SK-N-SH (cell line): ENCODE data around the gene PDE6B. TPM values are rescaled to one million over a fixed set of nuclear protein-coding genes. Genes with fewer than 3 reads are reported as not detected.

Experiments
- CTCF ChIA-PET: fragments of 300-600, 350-600 bp; formaldehyde crosslinking; extraction: SDS; loops from one replicate; lab custom pipeline; 2021; lab: Yijun Ruan, JAX
- POLR2A ChIA-PET: fragments of 350-600 bp; sonication (Branson Sonifier 250); formaldehyde crosslinking; extraction: SDS; loops from one replicate; lab custom pipeline; 2020; ENCODE audit warnings: antibody characterized with exemption, inconsistent platforms; lab: Yijun Ruan, JAX
- DNase-seq: peaks from one replicate; pipeline ENCODE4 v3.0.0; 2012
- H2AFZ ChIP-seq: fragments of 200-600 bp; sonication (generic); 2 replicates; pipeline ENCODE4 v1.8.1; 2016; ENCODE audit warnings: antibody characterized with exemption, mild to moderate bottlenecking, low read depth
- H3F3A ChIP-seq: fragments of 200-600 bp; sonication (generic); replicated peaks from 2 replicates; pipeline ENCODE3; 2016; ENCODE audit warnings: antibody characterized with exemption, mild to moderate bottlenecking; ENCODE audit not compliant: insufficient read depth
- H3K27ac ChIP-seq, 2 experiments: fragments of 200-500 bp in 1 of 2; fragments of 200-600 bp in 1 of 2; sonication (Bioruptor generic) in 1 of 2; sonication (generic), shearing (Covaris generic) in 1 of 2; 2 replicates each; pipeline versions ENCODE4 v1.5.1 to v1.6.1; 2014 to 2016; ENCODE audit warnings: low read depth in 2 of 2, inconsistent platforms in 1 of 2, low read length in 1 of 2, mild to moderate bottlenecking in 1 of 2, mixed read lengths in 1 of 2
- H3K27me3 ChIP-seq: fragments of 200-600 bp; sonication (generic), shearing (Covaris generic); 2 replicates; pipeline ENCODE4 v1.6.1; 2016; ENCODE audit warnings: mixed run types; ENCODE audit not compliant: insufficient read depth
- H3K36me3 ChIP-seq, 2 experiments: fragments of 200-500 bp in 1 of 2; fragments of 200-600 bp in 1 of 2; sonication (Bioruptor generic) in 1 of 2; sonication (generic) in 1 of 2; replicated peaks in 1 of 2; 2 replicates each; pipeline versions ENCODE3 to v1.5.1; 2014 to 2016; ENCODE audit warnings: low read length in 1 of 2, mild to moderate bottlenecking in 1 of 2; ENCODE audit not compliant: insufficient read depth in 2 of 2, control insufficient read depth in 1 of 2
- H3K4me1 ChIP-seq, 2 experiments: fragments of 200-500 bp in 1 of 2; fragments of 200-600 bp in 1 of 2; sonication (Bioruptor generic) in 1 of 2; sonication (generic), shearing (Covaris generic) in 1 of 2; 2 replicates each; pipeline versions ENCODE4 v1.5.1 to v1.6.1; 2014 to 2016; ENCODE audit warnings: low read depth in 1 of 2, low read length in 1 of 2, mixed run types in 1 of 2; ENCODE audit not compliant: insufficient read depth in 2 of 2, control insufficient read depth in 1 of 2
- H3K4me2 ChIP-seq: fragments of 200-600 bp; sonication (generic), shearing (Covaris generic); 2 replicates; pipeline ENCODE4 v1.6.1; 2017; ENCODE audit warnings: mixed run types
- H3K4me3 ChIP-seq, 2 experiments: fragments of 200-500 bp in 1 of 2; fragments of 200-600 bp in 1 of 2; sonication (Bioruptor generic) in 1 of 2; sonication (generic), shearing (Covaris generic) in 1 of 2; 2 replicates each; pipeline versions ENCODE4 v1.5.1 to v1.8.1; 2014 to 2016; ENCODE audit warnings: low read depth in 2 of 2, inconsistent platforms in 1 of 2, low read length in 1 of 2, mild to moderate bottlenecking in 1 of 2, mixed read lengths in 1 of 2, moderate library complexity in 1 of 2
- H3K79me2 ChIP-seq: fragments of 200-600 bp; sonication (generic); 2 replicates; pipeline ENCODE4 v1.8.1; 2017; ENCODE audit warnings: mild to moderate bottlenecking; ENCODE audit not compliant: insufficient read depth
- H3K9ac ChIP-seq: fragments of 200-600 bp; sonication (generic); 2 replicates; pipeline ENCODE4 v1.6.1; 2017; ENCODE audit warnings: mixed run types
- H3K9me2 ChIP-seq: fragments of 200-600 bp; sonication (generic); 2 replicates; pipeline ENCODE4 v1.6.1; 2017; ENCODE audit warnings: mixed run types
- H3K9me3 ChIP-seq: fragments of 200-600 bp; sonication (generic); 2 replicates; pipeline ENCODE4 v1.6.1; 2017; ENCODE audit warnings: mixed run types, mild to moderate bottlenecking, moderate library complexity
- H4K20me1 ChIP-seq: fragments of 200-600 bp; sonication (generic); 2 replicates; pipeline ENCODE4 v1.6.1; 2017; ENCODE audit warnings: mild to moderate bottlenecking, mixed run types; ENCODE audit not compliant: insufficient read depth
- CHD2 ChIP-seq: fragments of 150-350 bp; IDR thresholded peaks from 2 replicates; pipeline ENCODE4 v1.6.1; 2018; ENCODE audit warnings: low read length; ENCODE audit not compliant: partially characterized antibody
- CTCF ChIP-seq: fragments of 200-600 bp; sonication (generic); IDR thresholded peaks from 2 replicates; pipeline ENCODE4 v1.6.1; 2017; ENCODE audit warnings: antibody characterized with exemption, mild to moderate bottlenecking, moderate library complexity
- ELF1 ChIP-seq: IDR thresholded peaks from 2 replicates; pipeline ENCODE4 v1.4.0; 2012
- FOXM1 ChIP-seq: IDR thresholded peaks from 2 replicates; pipeline ENCODE4 v1.4.0; 2012; ENCODE audit warnings: low read depth, mild to moderate bottlenecking
- IRF3 ChIP-seq: fragments of 150-350 bp; IDR thresholded peaks from 2 replicates; pipeline ENCODE4 v1.6.1; 2016; ENCODE audit warnings: mild to moderate bottlenecking, low read depth, low read length
- MAX ChIP-seq: IDR thresholded peaks from 2 replicates; pipeline ENCODE4 v1.4.0; 2012; ENCODE audit warnings: low read depth
- MXI1 ChIP-seq: IDR thresholded peaks from 2 replicates; pipeline ENCODE4 v1.6.1; 2012; ENCODE audit warnings: mild to moderate bottlenecking, low read depth, low read length, improper control_type of control experiment
- PBX3 ChIP-seq: IDR thresholded peaks from 2 replicates; pipeline ENCODE4; 2012
- POLR2AphosphoS5 ChIP-seq: IDR thresholded peaks from 2 replicates; pipeline ENCODE4 v1.6.1; 2012; ENCODE audit warnings: low read depth, low read length
- RCOR1 ChIP-seq: fragments of 150-350 bp; IDR thresholded peaks from 2 replicates; pipeline ENCODE4 v1.6.1; 2017; ENCODE audit warnings: antibody characterized with exemption, low read length
- TAF1 ChIP-seq: IDR thresholded peaks from 2 replicates; pipeline ENCODE4 v1.6.1; 2012; ENCODE audit warnings: low read depth, mild to moderate bottlenecking, low read length, moderate library complexity, borderline replicate concordance
- TCF12 ChIP-seq: IDR thresholded peaks from 2 replicates; pipeline ENCODE4 v1.4.0; 2012
- ZBTB33 ChIP-seq: IDR thresholded peaks from 2 replicates; pipeline ENCODE4 v1.4.0; 2012; ENCODE audit warnings: low read depth, borderline replicate concordance
- WGBS: methylation state at CpG from one replicate; pipeline ENCODE4 v1.1.6; 2017; ENCODE audit warnings: low lambda C conversion rate; 5-methylcytosine and 5-hydroxymethylcytosine counted together
- polyA plus RNA-seq, 3 experiments: library from polyadenylated mRNA; depleted of rRNA; stranded (reverse); fragments of >200 nt; gene quantifications; 2 replicates each; pipeline ENCODE4 v1.2.3, GENCODE V29; 2012

Gene PDE6B
- polyA plus RNA-seq, 1 of the 3 experiments (the other 2 are of a cell fraction) = 1.2 TPM

GRCh38 chr4:704198-704891 is 79.0 kb downstream of the PDE6B start:
- Histone ChIP-seq H3K9me3 (no peaks in the 10 kb centered on the region), H3K79me2 (peaks cover 33% of the 10 kb centered on the region), H3K27me3 (no peaks in the 10 kb centered on the region), H4K20me1 (peaks cover 21% of the 10 kb centered on the region), H2AFZ (no peak overlapping the region), H3K9ac (no peak overlapping the region), H3K4me2 (no peak overlapping the region), H3K36me3 (no peaks in the 10 kb centered on the region)
- POLR2A ChIA-PET = interaction anchor here (1.4 kb wide), 1 partner anchor 17 kb away, joined by 3 read pairs; no protein-coding TSS in a partner anchor
- CTCF ChIA-PET = interaction anchor here (2.4 kb wide), 1 partner anchor 20 kb away, joined by 8 read pairs; no protein-coding TSS in a partner anchor
- no peak for TF ChIP-seq TAF1
- TF ChIP-seq PBX3 = no peak
- TF ChIP-seq, all 33 proteins: peak for 0
- H3F3A ChIP-seq = peaks cover 3% of the 10 kb centered on the region
- WGBS = 96% methylated on average over 27 of the region's 46 CpGs
- no peak overlapping the region for H3K4me3 ChIP-seq
- peak; percentile 35 for DNase-seq
- H3K27ac ChIP-seq = no peak overlapping the region
- H3K4me1 ChIP-seq = peaks cover 0 to 17% of the 10 kb centered on the region in 2 experiments; a peak in 2 of 4 replicates
- no peaks in the 10 kb centered on the region for H3K9me2 ChIP-seq

GRCh38 chr4:704971-705277 is 79.6 kb downstream of the PDE6B start:
- TF ChIP-seq CTCF (no peak), TCF12 (no peak), MXI1 (no peak), ELF1 (no peak), ZBTB33 (no peak), MAX (no peak), IRF3 (no peak), RCOR1 (no peak), CHD2 (no peak), POLR2AphosphoS5 (no peak), FOXM1 (no peak)
- TF ChIP-seq, all 33 proteins: peak for 0
- POLR2A ChIA-PET = no interaction called here
- Histone ChIP-seq H3K9me3 (no peaks in the 10 kb centered on the region), H3K27me3 (no peaks in the 10 kb centered on the region), H2AFZ (no peak overlapping the region), H4K20me1 (peaks cover 26% of the 10 kb centered on the region), H3K4me3 (peak overlapping the region in 1 of 2 experiments; percentile 62; a peak in 1 of 4 replicates), H3K36me3 (peaks cover 0 to 2% of the 10 kb centered on the region in 2 experiments), H3K79me2 (peaks cover 38% of the 10 kb centered on the region), H3K9me2 (no peaks in the 10 kb centered on the region), H3F3A (peaks cover 3% of the 10 kb centered on the region), H3K4me2 (peak overlapping the region; percentile 65; the same call in 1 of the 2 replicates), H3K9ac (no peak overlapping the region), H3K4me1 (peaks cover 0 to 21% of the 10 kb centered on the region in 2 experiments; a peak in 2 of 4 replicates), H3K27ac (no peak overlapping the region)
- WGBS = 100% methylated on average over 1 of the region's 1 CpG
- no peak for DNase-seq
- CTCF ChIA-PET = interaction anchor here (0.7 kb wide), 1 partner anchor 38 kb away, joined by 3 read pairs; no protein-coding TSS in a partner anchor
